Neural cell (in vitro differentiated cells): ENCODE results near the gene CTDP1. TPM values are rescaled to one million over a fixed set of nuclear protein-coding genes. Genes with fewer than 3 reads are reported as not detected.

Experiments used
- H2AFZ ChIP-seq: fragments of 200-600, 300-800 bp; sonication (generic), shearing (Covaris generic); 2 replicates; pipeline ENCODE4 v1.6.0; 2014; ENCODE audit warnings: low read depth, mild to moderate bottlenecking, antibody characterized with exemption, low read length, moderate library complexity
- H3F3A ChIP-seq: fragments of 200-600 bp; shearing (Covaris generic); 2 replicates; pipeline ENCODE4 v1.6.1; 2016; ENCODE audit warnings: mild to moderate bottlenecking, moderate library complexity, mixed read lengths, antibody characterized with exemption, low read length; ENCODE audit not compliant: insufficient read depth, poor library complexity, severe bottlenecking
- H3K27ac ChIP-seq: fragments of 200-600, 300-800 bp; sonication (generic), shearing (Covaris generic); 2 replicates; pipeline ENCODE4 v1.5.1; 2014; ENCODE audit warnings: mild to moderate bottlenecking, low read length, moderate library complexity
- H3K27me3 ChIP-seq: fragments of 300-800, 200-600 bp; sonication (generic), shearing (Covaris generic); 2 replicates; pipeline ENCODE4 v1.6.0; 2014; ENCODE audit warnings: mild to moderate bottlenecking, low read depth, low read length, moderate library complexity; ENCODE audit not compliant: insufficient read depth
- H3K36me3 ChIP-seq: fragments of 300-800, 200-600 bp; sonication (generic), shearing (Covaris generic); 2 replicates; pipeline ENCODE4 v1.5.1; 2014; ENCODE audit warnings: mild to moderate bottlenecking, antibody characterized with exemption, low read length, moderate library complexity; ENCODE audit not compliant: insufficient read depth
- H3K4me2 ChIP-seq: fragments of 300-800, 200-600 bp; sonication (generic), shearing (Covaris generic); 2 replicates; pipeline ENCODE4 v1.6.0; 2014; ENCODE audit warnings: mild to moderate bottlenecking, low read length
- H3K4me3 ChIP-seq: fragments of 300-800, 200-600 bp; sonication (generic), shearing (Covaris generic); 2 replicates; pipeline ENCODE4 v1.5.1; 2014; ENCODE audit warnings: mild to moderate bottlenecking, low read length, moderate library complexity
- H3K79me2 ChIP-seq: fragments of 200-600 bp; shearing (Covaris generic); replicated peaks from 2 replicates; pipeline ENCODE4 v1.6.0; 2014; ENCODE audit warnings: mild to moderate bottlenecking, low read length, moderate library complexity; ENCODE audit not compliant: insufficient read depth
- H3K9ac ChIP-seq: fragments of 300-800, 200-600 bp; sonication (generic), shearing (Covaris generic); 2 replicates; pipeline ENCODE4 v1.6.1; 2016; ENCODE audit warnings: mild to moderate bottlenecking, low read length, mixed read lengths
- H3K9me2 ChIP-seq: fragments of 200-600 bp; shearing (Covaris generic); 2 replicates; pipeline ENCODE4 v1.6.1; 2016; ENCODE audit warnings: mild to moderate bottlenecking, low read length, mixed read lengths; ENCODE audit not compliant: insufficient read depth
- H3K9me3 ChIP-seq: fragments of 200-600, 300-800 bp; sonication (generic), shearing (Covaris generic); 2 replicates; pipeline ENCODE4 v1.6.1; 2016; ENCODE audit warnings: mild to moderate bottlenecking, mixed run types, low read length, moderate library complexity, mixed read lengths
- H4K20me1 ChIP-seq: fragments of 200-600 bp; shearing (Covaris generic); 2 replicates; pipeline ENCODE4 v1.6.1; 2016; ENCODE audit warnings: mild to moderate bottlenecking, mixed run types; ENCODE audit not compliant: insufficient read depth
- EP300 ChIP-seq: fragments of 450-650 bp; conservative IDR thresholded peaks from 2 replicates; pipeline ENCODE4 v1.6.1; 2014; ENCODE audit warnings: antibody characterized with exemption, mild to moderate bottlenecking, moderate library complexity; ENCODE audit not compliant: poor library complexity, severe bottlenecking
- EZH2 ChIP-seq: fragments of 200-600, 300-800 bp; shearing (Covaris generic), sonication (generic); IDR thresholded peaks from 2 replicates; pipeline ENCODE4 v1.6.1; 2014; ENCODE audit warnings: antibody characterized with exemption, low read length, borderline replicate concordance, mild to moderate bottlenecking; ENCODE audit not compliant: insufficient read depth, poor library complexity, severe bottlenecking
- MXI1 ChIP-seq: fragments of 450-650 bp; conservative IDR thresholded peaks from 2 replicates; pipeline ENCODE4 v1.6.1; 2014; ENCODE audit warnings: antibody characterized with exemption, mild to moderate bottlenecking; ENCODE audit not compliant: poor library complexity, severe bottlenecking
- POLR2AphosphoS5 ChIP-seq: IDR thresholded peaks from 2 replicates; pipeline ENCODE4 v1.6.1; 2012
- RAD21 ChIP-seq: fragments of 450-650 bp; conservative IDR thresholded peaks from 2 replicates; pipeline ENCODE4 v1.6.1; 2014; ENCODE audit warnings: antibody characterized with exemption, mild to moderate bottlenecking, moderate library complexity
- REST ChIP-seq: IDR thresholded peaks from 2 replicates; pipeline ENCODE4 v1.6.1; 2012; ENCODE audit warnings: borderline replicate concordance
- SMC3 ChIP-seq: fragments of 450-650 bp; conservative IDR thresholded peaks from 2 replicates; pipeline ENCODE4 v1.6.1; 2014; ENCODE audit warnings: antibody characterized with exemption, mild to moderate bottlenecking, moderate library complexity; ENCODE audit not compliant: poor library complexity
- TAF1 ChIP-seq: IDR thresholded peaks from 2 replicates; pipeline ENCODE4 v1.6.1; 2012; ENCODE audit warnings: low read depth
- polyA plus RNA-seq: library from polyadenylated mRNA; depleted of rRNA; stranded (reverse); fragments of >200 nt; gene quantifications from 2 replicates; pipeline ENCODE4 v1.2.3, GENCODE V29; 2014
- TF ChIP-seq, protein P1 (sequence below): fragments of 450-650 bp; IDR thresholded peaks from 2 replicates; pipeline ENCODE4 v1.5.1; 2014; ENCODE audit warnings: antibody characterized with exemption, mild to moderate bottlenecking, moderate library complexity; ENCODE audit not compliant: poor library complexity, severe bottlenecking

Gene CTDP1
- polyA plus RNA-seq, 1 donor from 2014 or later: 22.3 TPM

DNA sequence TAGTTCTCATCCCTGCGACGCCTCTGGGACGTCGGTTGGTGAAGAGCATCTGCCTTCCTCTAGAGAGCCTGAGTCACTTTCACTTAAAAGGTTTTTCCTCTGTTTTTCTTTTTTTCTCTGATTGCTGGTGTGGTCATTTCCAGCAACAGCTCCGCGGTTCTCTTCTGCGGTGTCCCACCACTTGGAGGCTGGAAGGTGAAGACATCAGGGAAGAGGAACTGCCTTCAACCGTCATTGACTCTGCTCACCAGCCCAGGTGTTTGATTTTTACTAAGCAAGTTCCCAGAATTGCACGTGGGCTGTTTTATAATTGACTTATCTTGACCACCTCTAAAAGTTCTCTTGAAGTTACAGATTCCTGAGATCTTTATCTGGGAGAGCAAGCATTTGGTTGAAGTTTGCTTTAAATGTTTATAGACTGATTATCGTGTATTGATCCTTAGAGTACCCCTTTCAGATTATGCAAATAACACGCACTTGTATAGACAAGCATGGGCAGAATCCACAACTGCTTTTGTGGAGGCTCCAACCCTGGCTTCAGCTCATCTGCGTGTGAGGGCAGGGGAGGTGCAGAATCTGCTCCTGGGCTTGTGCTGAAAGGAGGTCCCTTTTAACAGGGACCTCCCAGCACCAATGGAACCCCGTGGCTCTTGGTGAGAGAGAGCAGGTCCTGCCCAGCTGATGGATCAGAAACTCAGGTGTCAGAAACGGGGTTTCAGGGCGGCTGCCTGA, 3.5 kb downstream of the CTDP1 start:
- no peaks in the 10 kb centered on the region for H3K36me3 ChIP-seq
- peaks cover 3% of the 10 kb centered on the region for H3K9me3 ChIP-seq
- TF ChIP-seq EP300: no peak
- TF ChIP-seq, protein P1, sequence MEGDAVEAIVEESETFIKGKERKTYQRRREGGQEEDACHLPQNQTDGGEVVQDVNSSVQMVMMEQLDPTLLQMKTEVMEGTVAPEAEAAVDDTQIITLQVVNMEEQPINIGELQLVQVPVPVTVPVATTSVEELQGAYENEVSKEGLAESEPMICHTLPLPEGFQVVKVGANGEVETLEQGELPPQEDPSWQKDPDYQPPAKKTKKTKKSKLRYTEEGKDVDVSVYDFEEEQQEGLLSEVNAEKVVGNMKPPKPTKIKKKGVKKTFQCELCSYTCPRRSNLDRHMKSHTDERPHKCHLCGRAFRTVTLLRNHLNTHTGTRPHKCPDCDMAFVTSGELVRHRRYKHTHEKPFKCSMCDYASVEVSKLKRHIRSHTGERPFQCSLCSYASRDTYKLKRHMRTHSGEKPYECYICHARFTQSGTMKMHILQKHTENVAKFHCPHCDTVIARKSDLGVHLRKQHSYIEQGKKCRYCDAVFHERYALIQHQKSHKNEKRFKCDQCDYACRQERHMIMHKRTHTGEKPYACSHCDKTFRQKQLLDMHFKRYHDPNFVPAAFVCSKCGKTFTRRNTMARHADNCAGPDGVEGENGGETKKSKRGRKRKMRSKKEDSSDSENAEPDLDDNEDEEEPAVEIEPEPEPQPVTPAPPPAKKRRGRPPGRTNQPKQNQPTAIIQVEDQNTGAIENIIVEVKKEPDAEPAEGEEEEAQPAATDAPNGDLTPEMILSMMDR: no peak
- no peak for TF ChIP-seq REST
- TF ChIP-seq RAD21: no peak
- TF ChIP-seq SMC3: no peak
- TF ChIP-seq MXI1: no peak
- H3K9ac ChIP-seq: no peak overlapping the region
- no peak overlapping the region for H3K27ac ChIP-seq
- H4K20me1 ChIP-seq: no peaks in the 10 kb centered on the region
- H3K4me2 ChIP-seq: no peak overlapping the region
- H3F3A ChIP-seq: no peaks in the 10 kb centered on the region
- H2AFZ ChIP-seq: no peak overlapping the region
- H3K27me3 ChIP-seq: no peaks in the 10 kb centered on the region
- H3K4me3 ChIP-seq: no peak overlapping the region
- H3K9me2 ChIP-seq: no peaks in the 10 kb centered on the region
- H3K79me2 ChIP-seq: peaks cover 39% of the 10 kb centered on the region

GRCh38 chr18:79683626-79684282, 4.2 kb downstream of the CTDP1 start:
- H3F3A ChIP-seq: no peaks in the 10 kb centered on the region
- H3K27me3 ChIP-seq: no peaks in the 10 kb centered on the region
- no peak overlapping the region for H2AFZ ChIP-seq
- H3K9ac ChIP-seq: no peak overlapping the region
- no peaks in the 10 kb centered on the region for H3K36me3 ChIP-seq
- H3K9me3 ChIP-seq: peaks cover 3% of the 10 kb centered on the region
- no peak overlapping the region for H3K4me2 ChIP-seq
- peaks cover 33% of the 10 kb centered on the region for H3K79me2 ChIP-seq
- H3K27ac ChIP-seq: no peak overlapping the region
- no peak overlapping the region for H3K4me3 ChIP-seq
- TF ChIP-seq, protein P1: no peak
- TF ChIP-seq SMC3 (no peak), POLR2AphosphoS5 (no peak), EZH2 (no peak), EP300 (no peak), TAF1 (no peak), RAD21 (no peak), REST (no peak), MXI1 (no peak)
- no peaks in the 10 kb centered on the region for H3K9me2 ChIP-seq
- H4K20me1 ChIP-seq: no peaks in the 10 kb centered on the region
